PC-9 (cell line): ENCODE results near the gene COL4A1.

Experiments
- EZH2 ChIP-seq: fragments of 200-600 bp; sonication (generic); IDR thresholded peaks from 2 replicates; pipeline ENCODE4 v1.8.0; 2017; ENCODE audit warnings: antibody characterized with exemption, low read depth
- TF ChIP-seq, protein P1 (sequence below): fragments of 200-600 bp; sonication (generic); conservative IDR thresholded peaks from 2 replicates; pipeline ENCODE4 v1.6.1; 2017; ENCODE audit warnings: mixed run types, antibody characterized with exemption, mild to moderate bottlenecking, moderate library complexity

- TF ChIP-seq, protein P1, sequence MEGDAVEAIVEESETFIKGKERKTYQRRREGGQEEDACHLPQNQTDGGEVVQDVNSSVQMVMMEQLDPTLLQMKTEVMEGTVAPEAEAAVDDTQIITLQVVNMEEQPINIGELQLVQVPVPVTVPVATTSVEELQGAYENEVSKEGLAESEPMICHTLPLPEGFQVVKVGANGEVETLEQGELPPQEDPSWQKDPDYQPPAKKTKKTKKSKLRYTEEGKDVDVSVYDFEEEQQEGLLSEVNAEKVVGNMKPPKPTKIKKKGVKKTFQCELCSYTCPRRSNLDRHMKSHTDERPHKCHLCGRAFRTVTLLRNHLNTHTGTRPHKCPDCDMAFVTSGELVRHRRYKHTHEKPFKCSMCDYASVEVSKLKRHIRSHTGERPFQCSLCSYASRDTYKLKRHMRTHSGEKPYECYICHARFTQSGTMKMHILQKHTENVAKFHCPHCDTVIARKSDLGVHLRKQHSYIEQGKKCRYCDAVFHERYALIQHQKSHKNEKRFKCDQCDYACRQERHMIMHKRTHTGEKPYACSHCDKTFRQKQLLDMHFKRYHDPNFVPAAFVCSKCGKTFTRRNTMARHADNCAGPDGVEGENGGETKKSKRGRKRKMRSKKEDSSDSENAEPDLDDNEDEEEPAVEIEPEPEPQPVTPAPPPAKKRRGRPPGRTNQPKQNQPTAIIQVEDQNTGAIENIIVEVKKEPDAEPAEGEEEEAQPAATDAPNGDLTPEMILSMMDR: peak; percentile 34; the same call in 1 of the 2 replicates
- TF ChIP-seq EZH2: no peak
These were observed 197.7 kb downstream of the COL4A1 start for GRCh38 chr13:110109140-110109783.
